ENCODE measurements around the gene SLC14A1. TPM values are rescaled to one million over a fixed set of nuclear protein-coding genes. Genes with fewer than 3 reads are reported as not detected.

SLC14A1 gene
- total RNA-seq, result 10 to 100 TPM in 1 of 4 donors, 1 to 10 TPM in 2, under 1 TPM in 1; 0.59 to 15.7 (median 4.6) TPM

DNA sequence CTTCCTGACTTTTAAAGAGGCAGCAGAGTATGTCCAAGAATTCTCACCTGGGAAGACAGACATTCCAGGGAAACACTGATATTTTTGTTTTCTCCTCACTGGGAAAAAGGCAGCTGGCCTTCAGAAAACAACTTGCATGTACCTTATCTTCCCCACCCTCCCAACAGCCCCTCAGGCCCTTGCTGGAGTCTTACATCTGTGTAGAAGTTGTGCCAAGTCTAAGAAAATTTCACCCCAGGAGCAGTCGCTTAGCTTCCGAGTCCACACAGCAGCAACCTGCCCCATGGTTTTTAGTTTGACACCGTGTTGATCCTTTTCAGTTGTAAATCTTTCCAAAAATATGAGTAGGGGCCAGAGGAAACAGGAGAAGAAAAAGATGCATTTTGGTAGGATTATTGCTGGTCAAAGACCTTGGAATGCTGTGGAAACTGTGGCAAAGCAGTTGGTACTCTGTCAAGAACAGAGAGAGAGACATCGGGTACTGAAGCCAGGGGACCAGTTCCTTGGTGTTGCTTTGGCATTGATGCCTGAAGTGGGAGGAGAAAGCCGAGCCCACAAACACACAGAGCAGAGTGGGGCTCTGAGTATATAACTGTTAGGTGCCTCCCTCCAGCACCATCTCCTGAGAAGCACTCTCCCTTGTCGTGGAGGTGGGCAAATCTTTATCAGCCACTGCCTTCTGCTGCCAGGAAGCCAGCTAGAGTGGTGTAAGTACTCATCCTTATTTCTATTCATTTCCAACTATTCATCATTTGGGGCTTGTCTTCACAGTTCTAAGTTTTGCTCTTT lies at the start of gene SLC14A1:
SLC14A1 (plus strand) TSS at position 615 of the 789 bp plus-strand sequence. CDS start 6,140 bp downstream, outside the sequence.
- intact Hi-C loops (cut with DNase I; ENCODE audit: low total_unique reads), result no loop called here
- TF ChIP-seq CTCF (IDR thresholded peaks at IDR 0.05) (no peak), POLR2A (IDR thresholded peaks at IDR 0.05) (no peak)
- no peak for DNase-seq (ENCODE audit: low spot score in 2 of 2)
- WGBS, 2 donors, result 40 to 42% methylated on average over 6 of the region's 6 CpGs
- no peak within 1 kb of the TSS for H3K4me3 ChIP-seq (ENCODE audit: low read depth, poor library complexity, severe bottlenecking)

DNA sequence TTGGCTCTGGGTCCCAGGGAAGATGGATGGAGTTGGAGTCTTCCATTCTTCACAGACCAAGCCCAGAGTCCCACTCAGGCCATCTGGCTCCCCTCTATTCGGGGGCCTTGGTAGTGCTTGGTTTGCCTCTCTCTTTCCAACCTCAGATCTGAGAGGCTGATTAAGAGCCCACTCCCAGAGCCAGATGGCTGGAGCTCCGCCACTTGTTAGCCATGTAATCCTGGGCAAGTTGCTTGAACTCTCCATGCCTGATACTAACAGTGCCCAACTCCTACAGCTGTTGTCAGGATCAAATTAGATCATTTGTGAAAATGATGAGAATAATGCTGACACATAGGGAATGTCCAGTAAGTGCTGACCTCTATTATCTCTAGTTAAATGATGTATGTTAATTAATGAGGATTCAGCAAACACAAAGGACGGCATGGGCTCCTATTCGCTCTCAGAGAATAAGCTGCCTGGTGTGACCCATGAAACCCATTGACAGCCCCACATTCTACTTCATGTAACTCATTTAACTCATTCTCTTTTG lies 46.6 kb upstream of the SLC14A1 start:
- intact Hi-C loops (cut with DNase I; ENCODE audit: low total_unique reads), result loop anchor here (10.0 kb wide), 1 partner anchor 157 kb away; no protein-coding TSS in a partner anchor
- H3K4me3 ChIP-seq (ENCODE audit: low read depth, poor library complexity, severe bottlenecking), result no peak overlapping the region
- 89% methylated on average over 4 of the region's 4 CpGs for WGBS, 2 donors
- no peak for DNase-seq (ENCODE audit: low spot score in 2 of 2)
- TF ChIP-seq POLR2A (IDR thresholded peaks at IDR 0.05), result no peak
- no peak for TF ChIP-seq CTCF (IDR thresholded peaks at IDR 0.05)

GRCh38 chr18:45678441-45678840 lies 45.5 kb upstream of the SLC14A1 start:
- no peak overlapping the region for H3K4me3 ChIP-seq (ENCODE audit: low read depth, poor library complexity, severe bottlenecking)
- no peak for TF ChIP-seq CTCF (IDR thresholded peaks at IDR 0.05)
- TF ChIP-seq POLR2A (IDR thresholded peaks at IDR 0.05), result no peak
- intact Hi-C loops (cut with DNase I; ENCODE audit: low total_unique reads), result loop anchor here (10.0 kb wide), 1 partner anchor 156 kb away; no protein-coding TSS in a partner anchor
- DNase-seq (ENCODE audit: low spot score in 2 of 2), result no peak
- 45 to 60% methylated on average over 4 of the region's 4 CpGs for whole genome bisulfite sequencing, 2 donors

GRCh38 chr18:45678850-45679249 lies 45.1 kb upstream of the SLC14A1 start:
- no peak overlapping the region for H3K4me3 ChIP-seq (ENCODE audit: low read depth, poor library complexity, severe bottlenecking)
- intact Hi-C loops (cut with DNase I; ENCODE audit: low total_unique reads), result loop anchor here (10.0 kb wide), 1 partner anchor 156 kb away; no protein-coding TSS in a partner anchor
- no peak for DNase-seq (ENCODE audit: low spot score in 2 of 2)
- WGBS, 2 donors, result 23 to 30% methylated on average over 1 of the region's 1 CpG
- TF ChIP-seq CTCF (IDR thresholded peaks at IDR 0.05) (no peak), POLR2A (IDR thresholded peaks at IDR 0.05) (no peak)

GRCh38 chr18:45680066-45680690 lies 43.8 kb upstream of the SLC14A1 start:
- TF ChIP-seq CTCF (IDR thresholded peaks at IDR 0.05), result no peak
- TF ChIP-seq POLR2A (IDR thresholded peaks at IDR 0.05), result no peak
- no peak for DNase-seq (ENCODE audit: low spot score in 2 of 2)
- intact Hi-C loops (cut with DNase I; ENCODE audit: low total_unique reads), result loop anchor here (10.0 kb wide), 1 partner anchor 195 kb away; no protein-coding TSS in a partner anchor
- 82% methylated on average over 6 of the region's 6 CpGs for WGBS, 2 donors
- H3K4me3 ChIP-seq (ENCODE audit: low read depth, poor library complexity, severe bottlenecking), result no peak overlapping the region
